HS-5 (cell line): ENCODE data around the gene MOK.

ENCODE experiments used
- DNase-seq: peaks from one replicate; pipeline ENCODE4 v3.0.0-alpha.2; 2012; ENCODE audit warnings: low read depth

MOK gene

DNA sequence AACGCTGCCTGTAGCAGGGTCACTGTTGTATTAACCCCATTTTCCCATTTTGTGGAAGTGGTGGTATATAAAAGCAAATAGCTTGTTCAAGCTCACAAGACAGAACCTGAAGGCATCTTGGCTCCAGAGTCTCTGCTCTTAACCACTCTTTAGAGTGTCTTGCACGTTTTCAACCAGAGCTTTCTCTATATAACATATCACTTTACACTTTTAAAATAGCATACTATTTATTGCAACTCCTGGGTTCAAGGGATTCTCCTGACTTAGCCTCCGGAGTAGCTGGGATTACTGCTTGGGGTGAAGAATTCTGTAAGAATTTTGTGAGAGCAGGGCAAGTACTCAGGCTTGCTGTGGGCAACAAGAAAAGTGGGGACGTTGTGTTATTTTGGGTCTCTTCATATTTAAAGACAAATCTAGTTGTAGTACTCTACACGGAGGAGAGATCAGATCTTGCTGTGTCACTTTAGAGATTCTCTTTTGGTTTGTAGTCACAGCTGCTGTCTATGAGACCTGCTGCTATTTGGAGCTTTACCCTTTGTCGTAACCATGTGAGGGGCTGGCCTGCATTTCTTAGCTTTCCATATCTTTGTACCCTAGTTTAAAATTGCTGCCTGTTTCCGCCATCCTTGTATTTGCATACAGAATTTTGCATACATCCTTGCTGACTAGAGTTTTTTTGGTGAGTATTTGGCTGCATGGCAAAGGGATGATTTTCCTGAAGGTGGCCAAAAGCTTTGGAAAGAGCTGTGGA, 124.5 kb downstream of the MOK start:
- no peak for DNase-seq
